Measurements from ENCODE around the gene CCNK. TPM values are rescaled to one million over a fixed set of nuclear protein-coding genes. Genes with fewer than 3 reads are reported as not detected.

Gene CCNK
- total RNA-seq, 1 donor from 2014 or later: 64.8 TPM

DNA sequence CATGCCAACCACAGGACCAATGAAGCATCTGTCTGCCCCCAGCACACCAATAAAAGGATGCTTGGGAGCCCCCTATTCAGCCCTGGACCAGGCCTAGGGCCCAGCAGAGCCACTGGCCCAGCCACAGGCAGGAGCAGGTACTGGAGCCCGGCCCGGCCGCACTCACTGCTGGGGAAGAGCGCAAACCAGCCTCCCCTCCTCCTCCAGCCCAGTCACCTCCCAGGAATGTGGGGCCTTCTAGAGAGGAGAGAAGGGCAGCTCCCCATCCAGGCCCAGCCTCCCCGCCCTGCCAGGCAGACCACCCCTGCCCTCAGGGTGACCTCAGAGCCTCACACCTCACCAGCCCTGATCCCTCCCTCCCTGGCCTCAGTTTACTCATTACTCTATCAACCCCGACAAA is 56.2 kb downstream of the CCNK start:
- Mint-ChIP-seq H3K27ac (no peak overlapping the region), H3K4me1 (ENCODE audit: low read depth) (peaks cover 12% of the 10 kb centered on the region), H3K27me3 (no peaks in the 10 kb centered on the region), H3K9me3 (ENCODE audit: low read depth) (no peaks in the 10 kb centered on the region), H3K36me3 (ENCODE audit: insufficient read depth) (no peaks in the 10 kb centered on the region), H3K4me3 (ENCODE audit: low read depth) (no peak overlapping the region)
- no peak for DNase-seq (ENCODE audit: low spot score, unreplicated experiment)
- TF ChIP-seq, protein P1, sequence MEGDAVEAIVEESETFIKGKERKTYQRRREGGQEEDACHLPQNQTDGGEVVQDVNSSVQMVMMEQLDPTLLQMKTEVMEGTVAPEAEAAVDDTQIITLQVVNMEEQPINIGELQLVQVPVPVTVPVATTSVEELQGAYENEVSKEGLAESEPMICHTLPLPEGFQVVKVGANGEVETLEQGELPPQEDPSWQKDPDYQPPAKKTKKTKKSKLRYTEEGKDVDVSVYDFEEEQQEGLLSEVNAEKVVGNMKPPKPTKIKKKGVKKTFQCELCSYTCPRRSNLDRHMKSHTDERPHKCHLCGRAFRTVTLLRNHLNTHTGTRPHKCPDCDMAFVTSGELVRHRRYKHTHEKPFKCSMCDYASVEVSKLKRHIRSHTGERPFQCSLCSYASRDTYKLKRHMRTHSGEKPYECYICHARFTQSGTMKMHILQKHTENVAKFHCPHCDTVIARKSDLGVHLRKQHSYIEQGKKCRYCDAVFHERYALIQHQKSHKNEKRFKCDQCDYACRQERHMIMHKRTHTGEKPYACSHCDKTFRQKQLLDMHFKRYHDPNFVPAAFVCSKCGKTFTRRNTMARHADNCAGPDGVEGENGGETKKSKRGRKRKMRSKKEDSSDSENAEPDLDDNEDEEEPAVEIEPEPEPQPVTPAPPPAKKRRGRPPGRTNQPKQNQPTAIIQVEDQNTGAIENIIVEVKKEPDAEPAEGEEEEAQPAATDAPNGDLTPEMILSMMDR (IDR thresholded peaks at IDR 0.05; ENCODE audit: unreplicated experiment): no peak

DNA sequence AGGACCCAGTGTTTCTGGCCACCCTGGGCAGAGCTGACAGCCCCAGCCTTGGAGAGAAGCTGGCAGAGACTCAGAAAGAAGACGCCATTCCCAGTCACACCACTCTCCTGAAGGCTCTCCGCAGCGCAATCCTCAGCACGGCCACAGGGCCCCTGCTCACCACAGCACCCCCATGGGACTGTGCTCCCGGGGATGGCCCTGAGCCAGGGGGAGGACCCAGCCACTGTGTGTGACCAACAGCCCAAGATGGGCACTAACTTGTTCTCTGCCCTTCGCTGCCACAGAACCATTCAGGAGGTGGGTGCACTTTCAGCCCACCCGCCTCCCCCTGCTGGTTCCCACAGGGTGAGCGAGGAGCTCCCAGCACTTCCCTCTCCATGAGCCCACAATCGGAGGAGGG is 57.1 kb downstream of the CCNK start:
- Mint-ChIP-seq H3K27me3 (no peaks in the 10 kb centered on the region), H3K9me3 (ENCODE audit: low read depth) (no peaks in the 10 kb centered on the region), H3K4me3 (ENCODE audit: low read depth) (no peak overlapping the region), H3K36me3 (ENCODE audit: insufficient read depth) (no peaks in the 10 kb centered on the region), H3K4me1 (ENCODE audit: low read depth) (peaks cover 13% of the 10 kb centered on the region), H3K27ac (no peak overlapping the region)
- DNase-seq (ENCODE audit: low spot score, unreplicated experiment): no peak
- TF ChIP-seq, protein P1 (IDR thresholded peaks at IDR 0.05; ENCODE audit: unreplicated experiment): peak; percentile 34

DNA sequence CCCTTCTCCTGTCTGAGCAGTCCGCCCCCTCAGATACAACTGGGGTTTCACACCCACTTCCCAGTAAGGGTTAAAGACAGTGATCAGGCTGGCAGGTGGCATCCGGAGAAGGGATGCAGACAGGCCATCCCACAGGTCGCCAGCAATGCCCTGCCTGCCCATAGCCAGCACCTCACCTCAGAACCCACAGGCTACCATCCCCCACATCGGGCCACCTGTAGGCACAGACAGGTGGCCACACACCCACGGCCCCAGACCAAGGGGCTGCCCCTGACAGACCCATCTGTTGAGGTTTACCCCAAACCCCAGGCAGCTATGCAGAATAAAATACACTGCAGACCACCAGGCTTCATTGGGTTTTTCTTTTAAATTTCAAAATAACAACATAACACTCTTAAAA is 57.5 kb downstream of the CCNK start:
- no peak for DNase-seq (ENCODE audit: low spot score, unreplicated experiment)
- Mint-ChIP-seq H3K27ac (no peak overlapping the region), H3K27me3 (no peaks in the 10 kb centered on the region), H3K36me3 (ENCODE audit: insufficient read depth) (no peaks in the 10 kb centered on the region), H3K9me3 (ENCODE audit: low read depth) (no peaks in the 10 kb centered on the region), H3K4me1 (ENCODE audit: low read depth) (peaks cover 13% of the 10 kb centered on the region), H3K4me3 (ENCODE audit: low read depth) (no peak overlapping the region)
- TF ChIP-seq, protein P1 (IDR thresholded peaks at IDR 0.05; ENCODE audit: unreplicated experiment): no peak

DNA sequence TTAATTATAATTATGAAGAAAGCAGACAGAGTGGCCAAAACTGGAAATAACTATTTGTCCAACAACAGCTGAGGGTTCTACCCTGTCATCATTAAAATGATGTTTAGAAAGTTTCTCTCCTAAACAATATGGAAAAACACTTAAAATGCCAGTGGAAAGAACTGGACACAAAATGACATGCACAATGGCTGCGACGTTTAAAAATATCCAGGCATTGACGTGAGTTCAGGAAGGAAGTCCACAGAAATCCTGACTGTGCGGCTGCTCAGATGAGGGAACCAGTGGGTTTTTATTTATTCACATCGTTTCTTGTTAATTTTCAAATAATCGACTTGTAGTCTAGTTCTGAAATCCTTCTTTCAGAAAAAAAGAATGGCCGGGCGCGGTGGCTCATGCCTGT is 58.3 kb downstream of the CCNK start:
- no peak for DNase-seq (ENCODE audit: low spot score, unreplicated experiment)
- no peak overlapping the region for H3K27ac Mint-ChIP-seq
- no peak overlapping the region for H3K4me3 Mint-ChIP-seq (ENCODE audit: low read depth)
- H3K9me3 Mint-ChIP-seq (ENCODE audit: low read depth): no peaks in the 10 kb centered on the region
- no peaks in the 10 kb centered on the region for H3K27me3 Mint-ChIP-seq
- no peaks in the 10 kb centered on the region for H3K36me3 Mint-ChIP-seq (ENCODE audit: insufficient read depth)
- H3K4me1 Mint-ChIP-seq (ENCODE audit: low read depth): peaks cover 11% of the 10 kb centered on the region
- TF ChIP-seq, protein P1 (IDR thresholded peaks at IDR 0.05; ENCODE audit: unreplicated experiment): no peak

DNA sequence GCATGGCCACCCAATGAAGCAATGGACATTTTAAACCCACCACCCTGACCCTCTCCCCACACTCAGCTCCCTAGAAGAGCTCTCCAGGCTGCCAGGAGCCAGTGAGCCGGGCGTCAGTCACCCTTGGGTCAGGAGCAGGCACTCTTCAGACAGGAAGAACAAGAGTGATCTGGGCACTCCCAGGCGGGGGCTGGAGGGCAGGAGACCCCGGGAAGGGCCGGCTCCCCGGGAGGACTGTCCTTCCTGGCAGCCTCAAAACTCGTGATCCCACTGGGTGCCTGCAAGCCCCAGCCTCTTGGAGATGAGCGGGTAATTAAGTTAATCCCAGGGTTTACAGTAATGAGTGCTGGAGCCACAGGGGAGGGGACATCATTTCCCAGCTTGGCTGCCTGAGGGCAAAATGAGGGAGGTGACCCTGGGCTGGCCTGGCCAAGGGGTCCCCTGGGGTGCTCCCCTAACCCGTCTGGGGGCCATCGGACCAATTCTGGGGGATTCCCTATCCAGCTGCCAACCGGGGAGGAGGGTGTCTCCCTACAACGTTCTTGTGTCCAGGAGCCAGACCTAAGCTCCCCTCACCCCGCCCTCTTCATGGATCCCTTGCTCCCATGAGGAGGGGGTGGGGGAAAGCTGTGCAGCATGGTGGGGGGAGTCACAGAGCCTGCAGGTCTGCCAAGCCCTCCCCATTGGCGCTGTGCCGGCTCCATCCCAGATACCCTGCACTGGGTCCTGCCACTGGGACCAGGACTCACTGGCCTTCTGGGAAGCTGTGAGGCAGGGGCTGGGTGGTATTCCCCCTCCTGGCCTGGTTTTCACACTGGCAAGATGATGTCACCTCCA is 59.2 kb downstream of the CCNK start:
- H3K4me1 Mint-ChIP-seq (ENCODE audit: low read depth): peaks cover 15% of the 10 kb centered on the region
- H3K27ac Mint-ChIP-seq: no peak overlapping the region
- no peaks in the 10 kb centered on the region for H3K9me3 Mint-ChIP-seq (ENCODE audit: low read depth)
- no peaks in the 10 kb centered on the region for H3K27me3 Mint-ChIP-seq
- TF ChIP-seq, protein P1 (IDR thresholded peaks at IDR 0.05; ENCODE audit: unreplicated experiment): no peak
- H3K36me3 Mint-ChIP-seq (ENCODE audit: insufficient read depth): no peaks in the 10 kb centered on the region
- H3K4me3 Mint-ChIP-seq (ENCODE audit: low read depth): no peak overlapping the region
- DNase-seq (ENCODE audit: low spot score, unreplicated experiment): no peak

Measured in progenitor cell of endocrine pancreas (in vitro differentiated cells).